AG20443 (cell line): ENCODE results near the gene PCDHGA7.
"Not testable (repeated sequence)": the region's sequence is repeated elsewhere in the genome, so short reads cannot be mapped to it uniquely, and the experiment has no call there.

ENCODE experiments used
- DNase-seq: peaks from one replicate; pipeline ENCODE4 v3.0.0; 2012; ENCODE audit warnings: low spot score, mixed read lengths

The PCDHGA7 gene

DNA sequence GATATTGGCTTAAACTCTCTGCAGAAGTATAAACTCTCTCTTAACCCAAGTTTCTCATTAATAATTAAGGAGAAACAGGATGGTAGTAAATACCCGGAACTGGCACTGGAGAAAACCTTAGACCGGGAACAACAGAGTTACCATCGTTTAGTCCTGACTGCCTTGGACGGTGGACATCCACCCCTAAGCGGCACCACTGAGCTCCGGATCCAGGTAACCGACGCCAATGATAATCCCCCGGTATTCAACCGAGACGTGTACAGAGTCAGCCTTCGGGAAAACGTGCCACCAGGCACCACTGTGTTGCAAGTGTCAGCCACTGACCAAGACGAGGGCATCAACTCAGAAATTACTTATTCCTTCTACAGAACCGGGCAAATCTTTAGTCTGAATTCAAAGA is 16.1 kb downstream of the PCDHGA7 start:
- DNase-seq: no peak

DNA sequence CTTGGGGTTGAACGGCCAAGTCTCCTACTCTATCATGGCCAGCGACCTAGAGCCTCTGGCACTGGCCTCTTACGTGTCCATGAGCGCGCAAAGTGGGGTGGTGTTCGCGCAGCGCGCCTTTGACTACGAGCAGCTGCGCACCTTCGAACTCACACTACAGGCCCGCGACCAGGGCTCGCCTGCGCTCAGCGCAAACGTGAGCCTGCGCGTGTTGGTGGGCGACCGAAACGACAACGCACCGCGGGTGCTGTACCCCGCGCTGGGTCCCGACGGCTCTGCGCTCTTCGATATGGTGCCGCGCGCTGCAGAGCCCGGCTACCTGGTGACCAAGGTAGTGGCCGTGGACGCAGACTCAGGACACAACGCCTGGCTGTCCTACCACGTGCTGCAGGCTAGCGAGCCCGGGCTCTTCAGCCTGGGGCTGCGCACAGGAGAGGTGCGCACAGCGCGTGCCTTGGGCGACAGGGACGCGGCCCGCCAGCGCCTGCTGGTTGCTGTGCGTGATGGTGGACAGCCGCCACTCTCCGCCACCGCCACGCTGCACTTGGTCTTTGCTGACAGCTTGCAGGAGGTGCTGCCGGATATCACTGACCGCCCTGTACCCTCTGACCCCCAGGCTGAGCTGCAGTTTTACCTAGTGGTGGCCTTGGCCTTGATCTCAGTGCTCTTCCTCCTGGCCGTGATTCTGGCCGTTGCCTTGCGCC is 17.2 kb downstream of the PCDHGA7 start:
- DNase-seq: no peak

DNA sequence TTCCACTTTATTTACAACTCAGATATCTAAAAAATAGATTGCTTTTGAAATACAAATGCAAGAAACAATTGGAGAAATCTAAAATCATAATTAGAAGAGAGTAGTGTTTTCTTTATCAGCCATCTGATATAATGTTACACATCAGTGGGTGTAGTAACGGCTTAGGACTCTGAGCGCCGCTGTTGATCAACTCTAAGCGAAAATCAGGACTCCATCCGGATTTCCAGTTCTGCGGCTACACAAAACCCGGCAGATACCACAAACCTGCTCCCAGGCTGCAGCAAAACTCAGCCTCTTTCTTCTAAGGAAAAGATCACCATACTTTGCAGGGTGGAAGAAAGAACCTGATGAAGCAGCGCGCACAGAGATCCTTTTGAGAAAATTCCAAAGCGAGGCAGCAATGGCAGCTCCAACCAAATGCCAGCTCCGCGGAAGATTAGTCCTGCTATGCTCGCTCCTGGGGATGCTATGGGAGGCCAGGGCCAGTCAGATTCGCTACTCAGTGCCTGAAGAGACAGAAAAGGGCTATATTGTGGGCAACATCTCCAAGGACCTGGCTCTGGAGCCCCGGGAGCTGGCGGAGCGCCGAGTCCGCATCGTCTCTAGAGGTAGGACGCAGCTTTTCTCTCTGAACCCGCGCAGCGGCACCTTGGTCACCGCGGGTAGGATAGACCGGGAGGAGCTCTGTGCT is 20.2 kb downstream of the PCDHGA7 start, which contains the start of gene PCDHGA9:
Gene PCDHGA9, plus strand, starts transcription at position 226 of the 691 bp plus-strand sequence. Its CDS starts 175 bp downstream, at position 401.
- peak; percentile 42 for DNase-seq

DNA sequence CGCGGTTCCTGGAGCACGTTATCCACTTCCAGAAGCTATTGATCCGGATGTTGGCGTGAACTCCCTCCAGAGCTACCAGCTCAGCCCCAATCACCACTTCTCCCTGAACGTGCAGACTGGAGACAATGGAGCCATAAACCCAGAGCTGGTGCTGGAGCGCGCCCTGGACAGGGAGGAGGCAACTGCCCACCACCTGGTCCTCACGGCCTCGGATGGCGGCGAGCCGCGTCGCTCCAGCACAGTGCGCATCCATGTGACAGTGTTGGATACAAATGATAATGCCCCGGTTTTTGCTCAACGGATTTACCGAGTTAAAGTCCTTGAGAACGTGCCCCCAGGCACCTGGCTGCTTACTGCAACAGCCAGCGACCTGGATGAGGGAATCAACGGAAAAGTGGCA is 20.8 kb downstream of the PCDHGA7 start:
- no peak for DNase-seq

DNA sequence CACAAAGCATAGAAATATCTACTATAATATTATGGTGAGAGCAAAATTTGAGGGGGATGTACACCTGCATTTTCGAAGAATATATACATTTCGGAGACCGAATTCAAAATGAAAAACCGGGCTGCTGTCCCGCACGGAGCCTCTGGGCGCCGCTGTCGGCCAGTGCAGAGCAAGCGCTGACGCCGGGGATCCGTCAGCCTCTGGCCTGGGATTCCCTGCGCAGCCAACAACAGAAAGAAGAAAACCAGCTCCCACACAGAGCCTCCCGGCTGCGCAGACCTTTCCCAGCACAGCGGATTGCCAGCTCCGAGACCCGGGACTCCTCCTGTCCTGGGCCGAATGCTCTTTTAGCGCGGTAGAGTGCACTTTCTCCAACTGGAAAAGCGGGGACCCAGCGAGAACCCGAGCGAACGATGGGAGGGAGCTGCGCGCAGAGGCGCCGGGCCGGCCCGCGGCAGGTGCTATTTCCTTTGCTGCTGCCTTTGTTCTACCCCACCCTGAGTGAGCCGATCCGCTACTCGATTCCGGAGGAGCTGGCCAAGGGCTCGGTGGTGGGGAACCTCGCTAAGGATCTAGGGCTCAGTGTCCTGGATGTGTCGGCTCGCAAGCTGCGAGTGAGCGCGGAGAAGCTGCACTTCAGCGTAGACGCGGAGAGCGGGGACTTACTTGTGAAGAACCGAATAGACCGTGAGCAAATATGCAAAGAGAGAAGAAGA is 25.4 kb downstream of the PCDHGA7 start, which contains the start of gene PCDHGB6:
Gene PCDHGB6, plus strand, starts transcription at position 232 of the 716 bp plus-strand sequence. Its CDS starts 182 bp downstream, at position 414.
- peak; percentile 57 for DNase-seq

DNA sequence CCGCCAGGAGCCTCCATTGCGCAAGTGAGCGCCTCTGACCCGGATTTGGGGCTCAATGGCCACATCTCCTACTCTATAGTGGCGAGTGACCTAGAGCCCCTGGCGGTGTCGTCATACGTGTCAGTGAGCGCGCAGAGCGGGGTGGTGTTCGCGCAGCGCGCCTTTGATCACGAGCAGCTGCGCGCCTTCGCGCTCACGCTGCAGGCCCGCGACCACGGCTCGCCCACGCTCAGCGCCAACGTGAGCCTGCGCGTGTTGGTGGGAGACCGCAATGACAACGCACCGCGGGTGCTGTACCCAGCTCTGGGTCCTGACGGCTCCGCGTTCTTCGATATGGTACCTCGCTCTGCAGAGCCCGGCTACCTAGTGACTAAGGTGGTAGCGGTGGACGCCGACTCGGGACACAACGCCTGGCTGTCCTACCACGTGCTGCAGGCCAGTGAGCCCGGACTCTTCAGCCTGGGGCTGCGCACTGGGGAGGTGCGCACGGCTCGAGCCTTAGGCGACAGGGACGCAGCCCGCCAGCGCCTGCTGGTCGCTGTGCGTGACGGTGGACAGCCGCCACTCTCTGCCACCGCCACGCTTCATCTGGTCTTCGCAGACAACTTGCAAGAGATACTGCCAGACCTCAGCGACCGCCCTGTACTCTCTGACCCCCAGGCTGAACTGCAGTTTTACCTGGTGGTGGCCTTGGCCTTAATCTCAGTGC is 27.2 kb downstream of the PCDHGA7 start:
- no peak for DNase-seq

DNA sequence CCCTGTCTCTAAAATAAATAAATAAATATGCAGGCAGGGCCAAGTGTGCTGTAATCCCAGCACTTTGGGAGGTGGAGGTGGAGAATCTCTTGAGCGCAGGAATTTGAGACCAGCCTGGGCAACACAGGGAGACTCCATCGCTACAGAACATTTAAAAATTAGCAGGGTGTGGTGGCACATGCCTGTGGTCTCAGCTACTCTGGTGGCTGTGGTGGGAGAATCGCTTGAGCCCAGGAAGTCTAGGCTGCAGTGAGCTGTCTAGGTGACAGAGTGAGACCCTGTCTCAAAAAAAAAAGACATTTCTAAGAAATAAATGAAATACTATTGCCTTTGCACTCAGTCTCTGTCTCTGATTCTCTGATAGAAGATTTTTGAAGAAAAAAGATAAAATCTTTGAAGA is 29.0 kb downstream of the PCDHGA7 start:
- no peak for DNase-seq

DNA sequence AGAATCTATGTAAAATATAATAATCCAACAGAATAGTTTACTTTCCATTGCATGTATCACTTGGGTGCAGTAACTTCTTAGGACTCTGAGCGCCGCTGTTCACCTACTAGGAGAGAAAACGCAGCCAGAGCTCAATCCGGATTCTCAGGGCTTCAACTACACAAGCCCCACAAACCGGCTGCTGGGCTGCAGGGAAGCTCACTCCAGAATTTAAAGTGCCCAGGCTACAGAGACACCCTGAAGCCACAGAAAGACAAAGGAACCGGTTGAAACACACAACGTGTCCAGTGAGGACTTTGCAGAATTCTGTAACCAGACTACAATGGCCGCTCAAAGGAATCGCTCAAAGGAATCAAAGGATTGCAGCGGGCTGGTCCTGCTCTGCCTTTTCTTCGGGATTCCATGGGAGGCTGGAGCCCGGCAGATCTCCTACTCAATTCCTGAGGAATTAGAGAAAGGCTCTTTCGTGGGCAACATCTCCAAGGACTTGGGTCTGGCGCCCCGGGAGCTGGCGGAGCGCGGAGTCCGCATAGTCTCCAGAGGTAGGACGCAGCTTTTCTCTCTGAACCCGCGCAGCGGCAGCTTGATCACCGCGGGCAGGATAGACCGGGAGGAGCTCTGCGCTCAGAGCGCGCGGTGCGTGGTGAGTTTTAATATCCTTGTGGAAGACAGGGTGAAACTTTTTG is 30.5 kb downstream of the PCDHGA7 start, which contains the start of gene PCDHGA10:
Gene PCDHGA10, plus strand, starts transcription at position 134 of the 686 bp plus-strand sequence. Its CDS starts 189 bp downstream, at position 323.
- peak; percentile 78 for DNase-seq

DNA sequence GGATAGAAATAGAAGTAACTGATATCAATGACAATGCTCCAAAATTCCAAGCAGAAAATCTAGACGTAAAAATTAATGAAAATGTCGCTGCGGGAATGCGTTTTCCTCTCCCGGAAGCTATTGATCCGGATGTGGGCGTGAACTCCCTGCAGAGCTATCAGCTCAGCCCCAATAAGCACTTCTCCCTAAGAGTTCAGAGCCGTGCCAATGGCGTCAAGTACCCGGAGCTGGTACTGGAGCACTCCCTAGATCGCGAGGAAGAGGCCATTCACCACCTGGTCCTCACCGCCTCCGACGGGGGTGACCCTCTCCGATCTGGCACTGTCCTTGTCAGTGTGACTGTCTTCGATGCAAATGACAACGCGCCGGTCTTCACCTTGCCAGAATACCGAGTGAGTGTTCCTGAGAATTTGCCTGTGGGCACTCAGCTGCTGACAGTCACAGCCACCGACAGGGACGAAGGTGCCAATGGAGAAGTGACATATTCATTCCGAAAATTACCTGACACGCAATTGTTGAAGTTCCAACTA is 31.1 kb downstream of the PCDHGA7 start:
- DNase-seq: no peak

DNA sequence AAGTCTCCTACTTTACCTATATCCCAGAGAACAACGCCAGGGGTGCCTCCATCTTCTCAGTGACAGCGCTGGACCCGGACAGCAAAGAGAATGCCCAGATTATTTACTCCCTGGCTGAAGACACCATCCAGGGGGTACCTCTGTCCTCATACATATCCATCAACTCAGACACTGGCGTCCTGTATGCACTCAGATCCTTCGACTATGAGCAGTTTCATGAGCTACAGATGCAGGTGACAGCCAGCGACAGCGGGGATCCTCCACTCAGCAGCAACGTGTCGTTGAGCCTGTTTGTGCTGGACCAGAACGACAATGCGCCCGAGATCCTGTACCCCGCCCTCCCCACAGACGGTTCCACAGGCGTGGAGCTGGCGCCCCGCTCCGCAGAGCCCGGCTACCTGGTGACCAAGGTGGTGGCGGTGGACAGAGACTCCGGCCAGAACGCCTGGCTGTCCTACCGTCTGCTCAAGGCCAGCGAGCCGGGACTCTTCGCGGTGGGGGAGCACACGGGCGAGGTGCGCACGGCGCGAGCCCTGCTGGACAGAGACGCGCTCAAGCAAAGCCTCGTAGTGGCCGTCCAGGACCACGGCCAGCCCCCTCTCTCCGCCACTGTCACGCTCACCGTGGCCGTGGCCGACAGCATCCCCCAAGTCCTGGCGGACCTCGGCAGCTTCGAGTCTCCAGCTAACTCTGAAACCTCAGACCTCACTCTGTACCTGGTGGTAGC is 32.2 kb downstream of the PCDHGA7 start:
- not testable (repeated sequence) for DNase-seq

DNA sequence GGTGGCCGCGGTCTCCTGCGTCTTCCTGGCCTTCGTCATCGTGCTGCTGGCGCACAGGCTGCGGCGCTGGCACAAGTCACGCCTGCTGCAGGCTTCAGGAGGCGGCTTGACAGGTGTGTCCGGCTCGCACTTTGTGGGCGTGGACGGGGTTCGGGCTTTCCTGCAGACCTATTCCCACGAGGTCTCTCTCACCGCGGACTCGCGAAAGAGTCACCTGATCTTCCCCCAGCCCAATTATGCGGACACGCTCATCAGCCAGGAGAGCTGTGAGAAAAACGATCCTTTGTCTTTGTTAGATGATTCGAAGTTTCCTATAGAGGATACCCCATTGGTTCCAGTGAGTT is 32.7 kb downstream of the PCDHGA7 start:
- DNase-seq: not testable (repeated sequence)

DNA sequence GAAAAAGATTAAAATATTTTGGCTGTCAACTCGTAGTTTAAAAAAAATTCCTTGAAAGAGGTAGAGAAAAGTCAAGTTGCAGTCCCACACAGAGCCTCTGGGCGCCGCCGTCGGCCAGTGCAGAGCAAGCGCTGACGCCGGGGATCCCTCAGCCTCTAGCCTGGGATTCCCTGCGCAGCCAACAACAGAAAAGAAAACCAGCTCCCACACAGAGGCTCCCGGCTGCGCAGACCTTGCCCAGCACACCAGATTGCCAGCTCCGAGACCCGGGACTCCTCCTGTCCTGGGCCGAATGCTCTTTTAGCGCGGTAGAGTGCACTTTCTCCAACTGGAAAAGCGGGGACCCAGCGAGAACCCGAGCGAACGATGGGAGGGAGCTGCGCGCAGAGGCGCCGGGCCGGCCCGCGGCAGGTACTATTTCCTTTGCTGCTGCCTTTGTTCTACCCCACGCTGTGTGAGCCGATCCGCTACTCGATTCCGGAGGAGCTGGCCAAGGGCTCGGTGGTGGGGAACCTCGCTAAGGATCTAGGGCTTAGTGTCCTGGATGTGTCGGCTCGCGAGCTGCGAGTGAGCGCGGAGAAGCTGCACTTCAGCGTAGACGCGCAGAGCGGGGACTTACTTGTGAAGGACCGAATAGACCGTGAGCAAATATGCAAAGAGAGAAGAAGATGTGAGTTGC is 35.1 kb downstream of the PCDHGA7 start, which contains the start of gene PCDHGB7:
Gene PCDHGB7, plus strand, starts transcription at position 184 of the 679 bp plus-strand sequence. Its CDS starts 183 bp downstream, at position 367.
- peak; percentile 74 for DNase-seq

DNA sequence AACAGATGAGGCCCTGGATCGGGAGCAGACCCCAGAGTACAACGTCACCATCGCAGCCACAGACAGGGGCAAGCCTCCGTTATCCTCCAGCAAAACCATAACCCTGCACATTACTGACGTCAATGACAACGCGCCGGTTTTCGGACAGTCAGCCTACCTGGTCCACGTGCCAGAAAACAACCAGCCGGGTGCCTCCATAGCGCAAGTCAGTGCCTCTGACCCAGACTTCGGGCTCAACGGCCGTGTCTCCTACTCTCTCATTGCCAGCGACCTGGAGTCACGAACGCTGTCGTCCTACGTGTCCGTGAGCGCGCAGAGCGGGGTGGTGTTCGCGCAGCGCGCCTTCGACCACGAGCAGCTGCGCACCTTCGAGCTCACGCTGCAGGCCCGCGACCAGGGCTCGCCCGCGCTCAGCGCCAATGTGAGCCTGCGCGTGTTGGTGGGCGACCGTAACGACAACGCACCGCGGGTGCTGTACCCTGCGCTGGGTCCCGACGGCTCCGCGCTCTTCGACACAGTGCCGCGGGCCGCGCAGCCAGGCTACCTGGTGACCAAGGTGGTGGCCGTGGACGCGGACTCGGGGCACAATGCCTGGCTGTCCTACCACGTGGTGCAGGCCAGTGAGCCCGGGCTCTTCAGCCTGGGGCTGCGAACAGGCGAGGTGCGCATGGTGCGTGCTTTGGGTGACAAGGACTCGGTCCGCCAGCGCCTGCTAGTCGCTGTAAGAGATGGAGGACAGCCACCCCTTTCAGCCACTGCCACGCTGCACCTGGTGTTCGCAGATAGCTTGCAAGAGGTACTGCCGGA is 36.7 kb downstream of the PCDHGA7 start:
- DNase-seq: no peak

DNA sequence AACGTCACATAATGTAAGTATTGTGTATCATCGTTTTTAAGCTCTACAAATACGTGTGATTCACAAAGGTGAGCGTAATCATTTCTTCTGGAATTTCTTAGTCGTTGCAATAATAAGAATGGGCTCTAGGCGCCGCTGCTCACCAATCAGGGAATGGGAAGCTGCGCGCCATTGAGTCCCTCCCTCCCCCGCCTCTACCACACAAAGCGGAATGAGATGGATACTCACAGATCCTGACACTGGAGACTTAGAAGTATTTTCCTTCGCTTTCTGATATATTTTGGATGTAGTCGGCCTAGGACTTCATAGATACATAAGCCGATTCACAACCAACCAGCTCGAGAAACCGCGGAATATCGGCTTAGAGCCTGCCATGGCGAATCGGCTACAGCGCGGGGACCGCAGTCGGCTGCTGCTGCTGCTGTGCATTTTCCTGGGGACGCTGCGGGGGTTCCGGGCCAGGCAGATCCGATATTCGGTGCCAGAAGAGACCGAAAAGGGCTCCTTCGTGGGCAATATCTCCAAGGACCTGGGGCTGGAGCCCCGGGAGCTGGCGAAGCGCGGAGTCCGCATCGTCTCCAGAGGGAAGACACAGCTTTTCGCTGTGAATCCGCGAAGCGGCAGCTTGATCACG is 38.4 kb downstream of the PCDHGA7 start, which contains the start of gene PCDHGA11:
Gene PCDHGA11, plus strand, starts transcription at position 197 of the 634 bp plus-strand sequence. Its CDS starts 177 bp downstream, at position 374.
- peak; percentile 57 for DNase-seq

DNA sequence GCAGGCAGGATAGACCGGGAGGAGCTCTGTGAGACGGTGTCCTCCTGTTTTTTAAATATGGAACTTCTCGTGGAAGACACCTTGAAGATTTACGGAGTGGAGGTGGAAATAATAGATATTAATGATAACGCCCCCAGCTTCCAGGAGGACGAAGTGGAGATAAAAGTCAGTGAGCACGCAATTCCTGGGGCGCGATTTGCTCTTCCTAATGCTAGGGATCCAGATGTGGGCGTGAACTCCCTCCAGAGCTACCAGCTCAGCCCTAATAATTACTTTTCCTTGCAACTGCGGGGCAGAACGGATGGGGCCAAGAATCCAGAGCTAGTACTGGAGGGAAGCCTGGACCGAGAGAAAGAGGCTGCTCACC is 38.9 kb downstream of the PCDHGA7 start:
- DNase-seq: no peak

DNA sequence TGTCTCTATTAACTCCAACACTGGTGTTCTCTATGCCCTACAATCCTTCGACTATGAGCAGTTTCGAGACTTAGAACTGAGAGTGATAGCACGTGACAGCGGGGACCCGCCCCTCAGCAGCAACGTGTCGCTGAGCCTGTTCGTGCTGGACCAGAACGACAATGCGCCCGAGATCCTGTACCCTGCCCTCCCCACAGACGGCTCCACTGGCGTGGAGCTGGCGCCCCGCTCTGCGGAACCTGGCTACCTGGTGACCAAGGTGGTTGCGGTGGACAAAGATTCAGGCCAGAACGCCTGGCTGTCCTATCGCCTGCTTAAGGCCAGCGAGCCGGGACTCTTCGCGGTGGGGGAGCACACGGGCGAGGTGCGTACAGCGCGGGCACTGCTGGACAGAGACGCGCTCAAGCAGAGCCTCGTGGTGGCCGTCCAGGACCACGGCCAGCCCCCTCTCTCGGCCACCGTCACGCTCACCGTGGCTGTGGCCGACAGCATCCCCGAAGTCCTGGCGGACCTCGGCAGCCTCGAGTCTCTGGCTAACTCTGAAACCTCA is 40.3 kb downstream of the PCDHGA7 start:
- DNase-seq: no peak

DNA sequence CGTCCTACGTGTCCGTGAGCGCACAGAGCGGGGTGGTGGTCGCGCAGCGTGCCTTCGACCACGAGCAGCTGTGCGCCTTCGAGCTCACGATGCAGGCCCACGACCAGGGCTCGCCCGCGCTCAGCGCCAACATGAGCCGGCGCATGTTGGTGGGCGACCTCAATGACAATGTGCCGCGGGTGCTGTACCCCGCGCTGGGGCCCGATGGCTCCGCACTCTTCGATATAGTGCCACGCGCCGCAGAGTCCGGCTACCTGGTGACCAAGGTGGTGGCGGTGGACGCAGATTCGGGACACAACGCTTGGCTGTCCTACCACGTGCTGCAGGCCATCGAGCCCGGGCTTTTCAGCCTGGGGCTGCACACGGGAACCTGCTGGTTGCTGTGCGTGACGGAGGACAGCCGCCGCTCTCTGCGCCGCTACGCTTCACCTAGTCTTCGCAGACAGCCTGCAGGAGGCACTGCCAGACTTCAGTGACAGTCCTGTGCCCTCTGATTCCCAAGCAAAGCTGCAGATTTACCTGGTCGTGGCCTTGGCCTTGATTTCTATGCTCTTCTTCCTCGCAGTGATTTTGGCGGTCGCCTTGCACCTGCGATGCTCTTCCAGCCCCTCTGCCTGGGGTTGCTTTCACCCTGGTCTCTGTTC is 45.4 kb downstream of the PCDHGA7 start:
- DNase-seq: no peak
